MM.1S (cell line): ENCODE results near the gene MRNIP.

Source experiments
- CTCF ChIP-seq: fragments of 300-600 bp; sonication (generic); IDR thresholded peaks from 2 replicates; pipeline ENCODE4 v1.5.1; 2016; ENCODE audit warnings: antibody characterized with exemption, low read length, mixed read lengths
- EZH2phosphoT487 ChIP-seq: fragments of 300-600 bp; sonication (generic); IDR thresholded peaks from 2 replicates; pipeline ENCODE4 v1.6.1; 2018; ENCODE audit warnings: antibody characterized with exemption, low read length

- TF ChIP-seq CTCF: no peak
- TF ChIP-seq EZH2phosphoT487: no peak
Measured at GRCh38 chr5:179815491-179816249, 42.9 kb downstream of the MRNIP start.
